OCI-LY7 (cell line): Measurements from ENCODE around the gene RIMBP3B. TPM values are rescaled to one million over a fixed set of nuclear protein-coding genes. Genes with fewer than 3 reads are reported as not detected.
A peak's percentile ranks its signal among the peaks of the same experiment; 100 is the strongest.
"Not testable (repeated sequence)": the region's sequence is repeated elsewhere in the genome, so short reads cannot be mapped to it uniquely, and the experiment has no call there.

Experiments used
- BruUV-seq: library from RNA; stranded (reverse); fragments of 400-500 nt; replicated peaks from 2 replicates; lab custom pipeline; 2021; lab: Mats Ljungman, UMichigan
- CTCF ChIA-PET: fragments of 300-600 bp; sonication (Branson Sonifier 250); formaldehyde crosslinking; loops from one replicate; lab custom pipeline; 2022; ENCODE audit warnings: antibody characterized with exemption; ENCODE audit not compliant: unreplicated experiment; lab: Charles Lee
- POLR2A ChIA-PET: fragments of 300-600 bp; sonication (Branson Sonifier 250); formaldehyde crosslinking; loops from one replicate; lab custom pipeline; 2022; ENCODE audit warnings: antibody characterized with exemption; lab: Charles Lee
- DNase-seq: peaks from one replicate; pipeline ENCODE4 v3.0.0-alpha.2; 2015; ENCODE audit warnings: low spot score
- H2AFZ ChIP-seq: fragments of 200-600 bp; sonication (generic), shearing (Covaris generic); 2 replicates; pipeline ENCODE4 v1.6.1; 2014; ENCODE audit warnings: mild to moderate bottlenecking, antibody characterized with exemption, low read length, moderate library complexity
- H3K27ac ChIP-seq: fragments of 200-600 bp; sonication (generic); 2 replicates; pipeline ENCODE4 v1.5.1; 2014; ENCODE audit warnings: mixed run types, low read depth, mild to moderate bottlenecking, moderate library complexity, low read length, inconsistent platforms; ENCODE audit not compliant: poor library complexity, severe bottlenecking
- H3K36me3 ChIP-seq: fragments of 200-600 bp; sonication (generic); 2 replicates; pipeline ENCODE4 v1.6.1; 2014; ENCODE audit warnings: mild to moderate bottlenecking, antibody characterized with exemption, low read length, moderate library complexity, mixed read lengths; ENCODE audit not compliant: insufficient read depth
- H3K4me1 ChIP-seq: fragments of 200-600 bp; sonication (generic); 2 replicates; pipeline ENCODE4 v1.5.1; 2014; ENCODE audit warnings: mild to moderate bottlenecking, low read length; ENCODE audit not compliant: insufficient read depth, poor library complexity, severe bottlenecking
- H3K4me2 ChIP-seq: fragments of 200-600 bp; sonication (generic); 2 replicates; pipeline ENCODE4 v1.6.1; 2014; ENCODE audit warnings: mild to moderate bottlenecking, low read length
- H3K4me3 ChIP-seq: fragments of 200-600 bp; sonication (generic); 2 replicates; pipeline ENCODE4 v1.5.1; 2014; ENCODE audit warnings: mild to moderate bottlenecking, low read depth, low read length; ENCODE audit not compliant: poor library complexity, severe bottlenecking
- H3K79me2 ChIP-seq: fragments of 200-600 bp; sonication (generic); 2 replicates; pipeline ENCODE4 v1.6.1; 2016; ENCODE audit warnings: low read depth, mild to moderate bottlenecking, low read length, moderate library complexity, mixed read lengths; ENCODE audit not compliant: insufficient read depth
- H3K9me2 ChIP-seq: fragments of 200-600 bp; sonication (generic); 2 replicates; pipeline ENCODE4 v1.6.1; 2016; ENCODE audit warnings: mild to moderate bottlenecking, low read length, mixed read lengths; ENCODE audit not compliant: insufficient read depth
- H3K9me3 ChIP-seq: fragments of 200-600 bp; sonication (generic); 2 replicates; pipeline ENCODE4 v1.6.1; 2014; ENCODE audit warnings: mild to moderate bottlenecking, mixed run types, low read length, mixed read lengths
- H4K20me1 ChIP-seq: fragments of 200-600 bp; sonication (generic); 2 replicates; pipeline ENCODE4 v1.6.1; 2014; ENCODE audit warnings: mild to moderate bottlenecking, antibody characterized with exemption, low read length, moderate library complexity, mixed read lengths; ENCODE audit not compliant: insufficient read depth
- intact Hi-C: fragments of 100-400 bp; cut with micrococcal nuclease; formaldehyde crosslinking; loops from one replicate; pipeline ENCODE4 v1.10.0; 2022; ENCODE audit not compliant: unreplicated experiment
- total RNA-seq, 2 experiments: library from RNA; depleted of rRNA in 1 of 2; stranded (reverse); fragments of >200 nt in 1 of 2; shearing (Covaris generic) in 1 of 2; gene quantifications; 2 replicates each; pipeline ENCODE4 v1.2.3, GENCODE V29; 2014 to 2022

Gene RIMBP3B
- total RNA-seq, 2 experiments from 2014 or later, result 1.5 to 2.4 TPM

DNA sequence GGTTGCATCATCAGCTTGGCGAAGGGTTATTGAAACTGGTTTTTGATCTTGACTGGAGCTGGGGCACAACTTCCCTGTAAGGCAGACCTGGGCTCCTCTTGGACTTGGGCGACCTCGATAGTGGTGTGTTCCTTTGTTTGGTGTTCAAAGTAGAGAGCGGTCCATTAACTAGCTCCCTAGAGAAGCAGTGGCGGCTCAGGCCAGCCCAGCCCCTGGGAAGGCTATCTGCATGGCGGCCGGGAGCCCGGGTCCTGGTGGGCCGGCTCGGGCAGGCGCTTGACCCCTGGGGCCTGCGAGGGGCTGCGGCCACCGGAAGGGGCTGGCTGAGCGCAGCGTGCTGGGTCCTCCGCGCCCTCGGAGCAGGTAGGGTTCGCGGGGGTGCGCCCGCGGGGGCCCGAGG is 32.8 kb downstream of the RIMBP3B start:
- DNase-seq, H3K9me3 ChIP-seq, H4K20me1 ChIP-seq, H3K36me3 ChIP-seq, H3K27ac ChIP-seq, H3K4me3 ChIP-seq, intact Hi-C loops, BruUV-seq, H3K4me1 ChIP-seq, POLR2A ChIA-PET, H3K4me2 ChIP-seq, H3K9me2 ChIP-seq, H2AFZ ChIP-seq, H3K79me2 ChIP-seq, CTCF ChIA-PET: not testable (repeated sequence)

DNA sequence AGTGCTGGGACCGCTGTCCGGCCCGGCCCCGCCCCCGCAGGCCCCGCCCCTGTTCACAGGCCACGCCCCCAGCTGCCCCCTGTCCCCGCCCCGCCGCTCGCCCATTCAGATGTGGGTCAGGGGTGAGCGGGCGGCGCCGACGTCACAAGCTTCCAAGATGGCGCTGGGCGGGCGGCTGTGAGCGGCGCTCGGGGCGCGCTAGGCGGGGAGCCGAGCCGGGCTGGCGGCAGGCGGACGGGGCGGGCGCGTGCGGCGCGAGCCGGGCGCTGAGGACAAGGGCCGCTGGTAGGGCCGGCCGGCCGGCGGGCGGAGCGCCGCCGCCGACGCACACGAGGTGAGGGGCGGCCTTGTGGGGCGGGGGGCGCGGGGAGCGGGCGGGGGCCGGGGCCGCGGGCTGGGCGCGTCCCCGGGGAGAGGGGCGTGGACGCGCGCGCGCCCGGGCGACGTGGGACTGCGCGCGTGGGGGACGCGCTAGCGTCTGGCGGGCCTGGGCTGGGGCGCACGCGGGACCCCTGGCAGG is 33.7 kb downstream of the RIMBP3B start, which contains the start of gene HIC2:
TSS of gene HIC2 (plus strand) at position 145 of the 520 bp plus-strand sequence. CDS start 25,461 bp downstream, outside the sequence.
- H3K79me2 ChIP-seq, H4K20me1 ChIP-seq, CTCF ChIA-PET, H3K4me1 ChIP-seq, intact Hi-C loops, POLR2A ChIA-PET, H3K9me3 ChIP-seq, H2AFZ ChIP-seq, DNase-seq, H3K36me3 ChIP-seq, BruUV-seq, H3K9me2 ChIP-seq, H3K27ac ChIP-seq: not testable (repeated sequence)
- Histone ChIP-seq H3K4me3 (peak within 1 kb of the TSS; percentile 66), H3K4me2 (peak within 1 kb of the TSS; percentile 54)

DNA sequence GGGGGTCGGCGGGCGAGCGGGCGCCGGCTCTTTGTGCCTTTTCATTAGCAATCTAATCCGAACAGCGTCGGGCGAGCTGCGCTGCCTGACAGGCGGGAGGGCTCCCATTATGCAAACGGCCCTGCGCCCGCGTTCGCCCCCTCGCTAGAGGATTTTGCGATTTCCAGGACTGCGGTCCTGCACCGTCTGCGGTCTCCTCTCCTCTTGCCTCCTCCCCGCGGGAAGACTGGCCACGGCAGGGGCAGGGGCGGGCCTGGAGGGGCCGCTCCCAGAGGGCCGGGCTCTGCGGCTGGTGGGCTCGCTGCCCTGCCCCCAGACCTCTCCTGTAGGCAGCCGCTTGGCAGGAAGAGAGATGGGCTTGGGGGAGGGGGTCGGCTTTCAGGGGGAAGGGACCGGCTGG is 34.3 kb downstream of the RIMBP3B start:
- BruUV-seq, H4K20me1 ChIP-seq, POLR2A ChIA-PET, H3K4me1 ChIP-seq, H3K27ac ChIP-seq, H3K9me3 ChIP-seq, H3K79me2 ChIP-seq, H2AFZ ChIP-seq, intact Hi-C loops, CTCF ChIA-PET, DNase-seq, H3K36me3 ChIP-seq, H3K9me2 ChIP-seq: not testable (repeated sequence)
- Histone ChIP-seq H3K4me3 (peak overlapping the region; percentile 66), H3K4me2 (peak overlapping the region; percentile 54)

DNA sequence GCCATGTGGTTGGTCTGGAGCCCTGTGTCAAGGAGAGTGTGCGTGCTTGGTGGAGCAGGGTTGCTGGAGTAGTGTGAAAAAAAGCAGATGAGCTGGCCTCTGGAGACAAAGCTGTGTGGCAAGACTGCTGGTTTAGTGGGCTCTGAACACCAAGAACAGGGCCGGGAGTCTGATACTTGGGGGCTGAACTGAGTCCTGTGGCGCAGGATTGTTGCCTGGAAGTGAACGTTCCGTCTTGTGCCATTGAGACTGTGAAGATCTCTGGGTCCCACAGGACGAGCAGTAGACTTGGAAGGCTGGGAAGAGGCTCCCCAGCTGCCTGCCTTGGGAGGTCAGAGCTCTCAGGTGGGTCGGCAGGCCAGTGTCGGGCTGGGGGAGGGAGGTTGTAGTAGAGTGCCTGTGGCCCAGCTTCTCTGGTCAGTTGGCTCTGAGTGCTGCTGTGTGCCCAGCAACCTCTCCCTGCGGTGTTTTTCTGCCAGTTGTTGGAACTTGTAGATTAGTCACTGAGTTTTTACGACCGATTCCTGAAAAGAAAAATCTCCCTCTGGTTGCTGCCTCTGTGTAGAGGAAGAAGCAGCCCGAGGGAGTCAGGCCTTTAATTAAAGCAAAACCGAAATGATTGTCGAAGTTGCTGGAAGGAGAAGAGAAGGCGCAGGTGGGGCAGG is 35.6 kb downstream of the RIMBP3B start:
- CTCF ChIA-PET, H3K9me3 ChIP-seq, BruUV-seq, H3K4me2 ChIP-seq, H2AFZ ChIP-seq, H4K20me1 ChIP-seq, DNase-seq, POLR2A ChIA-PET, H3K4me1 ChIP-seq, H3K4me3 ChIP-seq, H3K27ac ChIP-seq, H3K9me2 ChIP-seq, intact Hi-C loops, H3K36me3 ChIP-seq, H3K79me2 ChIP-seq: not testable (repeated sequence)

DNA sequence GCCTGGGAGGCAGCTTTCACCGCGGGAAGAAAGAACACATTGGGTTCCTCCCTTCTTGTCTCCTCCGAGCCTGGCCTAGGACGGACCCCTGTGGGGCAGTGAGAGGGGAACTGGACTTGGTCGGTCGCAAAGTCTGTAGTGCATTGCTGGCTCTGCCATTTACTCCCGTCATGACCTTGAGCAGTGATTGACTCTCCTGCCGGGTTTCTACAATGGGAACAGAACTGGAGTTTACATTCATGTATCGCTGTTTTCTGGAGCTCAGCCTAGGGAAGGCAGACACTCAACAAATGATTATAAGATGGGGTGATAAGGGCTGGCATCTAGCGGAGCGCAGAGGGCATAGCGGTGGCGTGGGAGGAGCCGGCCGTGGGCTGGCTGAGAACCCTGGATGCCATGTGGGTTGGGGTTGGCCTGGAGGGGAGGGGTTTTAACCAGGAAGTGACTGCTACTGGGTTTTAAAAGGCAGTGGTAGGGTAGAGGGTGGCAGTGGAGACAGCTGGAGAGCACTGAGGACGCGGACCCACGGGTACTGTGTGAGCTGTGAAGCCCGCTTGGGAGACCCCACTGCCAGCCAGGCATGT is 36.7 kb downstream of the RIMBP3B start:
- H3K4me2 ChIP-seq, H3K4me1 ChIP-seq, DNase-seq, H3K79me2 ChIP-seq, POLR2A ChIA-PET, H3K27ac ChIP-seq, BruUV-seq, H3K9me3 ChIP-seq, H3K36me3 ChIP-seq, H3K9me2 ChIP-seq, H4K20me1 ChIP-seq, intact Hi-C loops, H3K4me3 ChIP-seq, H2AFZ ChIP-seq, CTCF ChIA-PET: not testable (repeated sequence)

DNA sequence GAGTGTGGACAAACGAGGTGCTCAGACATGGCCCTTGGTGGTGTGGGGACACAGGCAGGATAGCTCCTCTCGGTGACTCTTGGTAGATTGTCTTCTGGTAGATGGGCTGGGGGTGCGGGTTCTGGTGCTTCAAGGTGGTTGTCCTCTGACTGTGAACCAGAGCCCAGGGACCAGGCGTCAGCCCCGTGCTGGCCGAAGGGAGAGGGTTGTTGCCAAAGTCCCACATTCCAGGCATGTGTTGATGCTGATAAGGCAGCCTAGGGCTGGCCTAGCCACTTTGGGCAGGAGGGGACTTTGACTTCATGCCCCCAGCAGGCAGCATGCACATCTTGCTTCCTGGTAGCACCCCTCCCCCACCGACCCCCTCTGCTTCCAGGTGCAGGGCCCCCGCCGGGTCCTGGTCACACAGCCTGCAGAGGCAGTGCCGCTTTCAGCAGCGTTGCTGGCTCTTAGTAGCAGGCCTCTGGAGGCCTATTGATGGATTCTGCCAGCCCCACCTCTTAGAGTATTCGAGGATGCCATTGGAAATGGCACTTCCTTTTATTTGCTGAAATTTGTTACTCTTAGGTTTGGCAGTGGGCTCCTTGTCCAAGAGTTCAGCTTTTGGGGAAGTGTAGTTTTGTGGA is 40.6 kb downstream of the RIMBP3B start:
- BruUV-seq, CTCF ChIA-PET, DNase-seq, H3K36me3 ChIP-seq, H3K4me2 ChIP-seq, H3K9me3 ChIP-seq, H3K4me3 ChIP-seq, H3K9me2 ChIP-seq, POLR2A ChIA-PET, H3K79me2 ChIP-seq, H2AFZ ChIP-seq, H3K4me1 ChIP-seq, H3K27ac ChIP-seq, intact Hi-C loops, H4K20me1 ChIP-seq: not testable (repeated sequence)
